Activated T-cell treated with anti-CD3 and anti-CD28 coated beads, Interleukin-2, amount 50 U/mL, for 4 hours (primary cell): Measurements from ENCODE around the gene TIMM23. TPM values are rescaled to one million over a fixed set of nuclear protein-coding genes. Genes with fewer than 3 reads are reported as not detected.

Source experiments
- ATAC-seq, 2 donors: fragments of 200-7000 bp; cut with Tn5 transposase; one replicate each; pipeline ENCODE4 v1.10.0; 2021
- DNase-seq: peaks from one replicate; pipeline ENCODE4 v3.0.0-alpha.2; 2020
- H3K27me3 Mint-ChIP-seq: one replicate; pipeline ENCODE4 v1.8.0; 2021; ENCODE audit warnings: low read depth, mixed read lengths
- H3K36me3 Mint-ChIP-seq: one replicate; pipeline ENCODE4 v1.8.0; 2022; ENCODE audit warnings: mixed read lengths; ENCODE audit not compliant: insufficient read depth
- H3K4me1 Mint-ChIP-seq: one replicate; pipeline ENCODE4 v1.8.0; 2021; ENCODE audit warnings: low read depth, mixed read lengths
- H3K4me3 Mint-ChIP-seq: one replicate; pipeline ENCODE4 v1.8.0; 2021; ENCODE audit warnings: mild to moderate bottlenecking, moderate library complexity, mixed read lengths
- H3K9me3 Mint-ChIP-seq: one replicate; pipeline ENCODE4 v1.8.0; 2021; ENCODE audit warnings: mixed read lengths
- total RNA-seq, 3 donors: library from RNA; stranded (reverse); gene quantifications; one replicate each; pipeline ENCODE4 v1.2.1, GENCODE V29; 2021

Gene TIMM23
- total RNA-seq, 3 donors from 2014 or later: 125 to 129 (median 125) TPM

DNA sequence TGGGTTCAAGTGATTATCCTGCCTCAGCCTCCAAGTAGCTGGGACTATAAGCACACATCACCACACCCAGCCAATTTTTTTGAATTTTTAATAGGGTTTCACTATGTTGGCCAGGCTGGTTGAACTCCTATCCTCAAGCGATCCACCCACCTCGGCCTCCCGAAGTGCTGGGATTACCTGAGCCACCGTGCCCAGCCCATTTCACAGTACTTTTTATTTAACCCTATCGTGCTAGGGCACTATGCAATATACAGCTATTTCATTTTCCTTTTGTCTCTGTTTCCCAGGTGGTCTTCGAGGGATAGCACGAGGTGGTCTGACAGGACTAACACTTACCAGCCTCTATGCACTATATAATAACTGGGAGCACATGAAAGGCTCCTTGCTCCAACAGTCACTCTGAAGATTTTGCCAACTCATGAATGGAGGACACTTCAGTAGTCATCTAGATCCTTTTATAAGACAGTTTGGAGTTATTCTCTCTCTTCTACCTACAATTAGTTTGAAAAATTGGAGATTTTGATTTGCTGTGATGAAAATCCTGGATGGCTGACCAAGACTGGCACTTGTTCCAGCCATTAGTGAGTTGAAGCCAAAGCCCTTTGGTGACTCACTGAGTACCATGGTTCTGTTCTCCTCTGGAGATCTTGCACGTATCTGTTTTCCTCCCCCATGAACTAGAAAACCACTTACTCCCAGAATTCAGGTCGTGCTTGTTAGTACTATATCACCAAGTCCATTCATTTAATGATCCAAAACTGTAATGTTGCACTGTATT is 30.8 kb downstream of the TIMM23 start:
- Mint-ChIP-seq H3K9me3 (peaks cover 8% of the 10 kb centered on the region), H3K36me3 (peaks cover 36% of the 10 kb centered on the region), H3K27me3 (no peaks in the 10 kb centered on the region), H3K4me3 (no peak overlapping the region), H3K4me1 (peaks cover 1% of the 10 kb centered on the region)
- no peak for ATAC-seq
- DNase-seq: no peak

DNA sequence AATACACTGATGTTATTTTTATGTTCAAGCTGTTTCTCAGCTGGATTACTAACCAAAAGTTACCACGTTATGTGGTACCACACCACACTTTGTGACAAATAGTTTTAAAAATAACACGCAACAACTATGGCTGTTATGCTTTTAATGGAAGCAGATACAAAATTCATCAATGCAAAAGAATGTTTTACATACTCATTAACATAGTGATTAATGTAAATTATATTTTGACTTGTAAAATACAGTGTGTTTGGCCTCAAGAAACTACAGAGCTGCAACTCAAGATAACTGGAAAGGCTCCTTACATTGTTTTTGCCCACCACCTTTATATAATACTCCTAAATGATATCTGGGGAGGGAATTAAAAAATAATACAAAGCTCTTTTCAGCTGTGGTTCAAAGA is 32.7 kb downstream of the TIMM23 start:
- H3K36me3 Mint-ChIP-seq: peaks cover 32% of the 10 kb centered on the region
- DNase-seq (no peak), ATAC-seq (no peak)
- no peaks in the 10 kb centered on the region for H3K27me3 Mint-ChIP-seq
- no peaks in the 10 kb centered on the region for H3K4me1 Mint-ChIP-seq
- no peak overlapping the region for H3K4me3 Mint-ChIP-seq
- no peaks in the 10 kb centered on the region for H3K9me3 Mint-ChIP-seq

DNA sequence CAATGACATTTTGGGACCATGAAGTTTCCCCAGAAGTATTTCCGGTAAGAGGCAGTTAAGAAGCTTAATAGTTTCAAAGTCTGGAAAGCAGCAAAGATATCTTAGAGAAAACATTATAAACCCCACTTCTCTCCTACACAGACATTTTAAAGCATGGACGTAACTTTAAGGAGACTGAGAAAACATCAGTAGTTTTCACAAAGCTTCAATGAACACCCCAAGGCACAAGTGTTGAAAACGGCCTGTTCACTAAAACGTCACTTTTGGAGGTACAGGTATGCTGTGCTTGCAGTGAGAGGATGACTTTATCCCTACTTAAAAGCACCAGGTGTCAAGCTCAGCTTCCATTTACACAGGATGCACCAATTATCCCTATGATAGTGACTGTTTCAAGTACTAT is 33.1 kb downstream of the TIMM23 start:
- ATAC-seq: no peak
- no peak overlapping the region for H3K4me3 Mint-ChIP-seq
- H3K36me3 Mint-ChIP-seq: peaks cover 34% of the 10 kb centered on the region
- no peaks in the 10 kb centered on the region for H3K4me1 Mint-ChIP-seq
- no peaks in the 10 kb centered on the region for H3K9me3 Mint-ChIP-seq
- DNase-seq: no peak
- no peaks in the 10 kb centered on the region for H3K27me3 Mint-ChIP-seq

DNA sequence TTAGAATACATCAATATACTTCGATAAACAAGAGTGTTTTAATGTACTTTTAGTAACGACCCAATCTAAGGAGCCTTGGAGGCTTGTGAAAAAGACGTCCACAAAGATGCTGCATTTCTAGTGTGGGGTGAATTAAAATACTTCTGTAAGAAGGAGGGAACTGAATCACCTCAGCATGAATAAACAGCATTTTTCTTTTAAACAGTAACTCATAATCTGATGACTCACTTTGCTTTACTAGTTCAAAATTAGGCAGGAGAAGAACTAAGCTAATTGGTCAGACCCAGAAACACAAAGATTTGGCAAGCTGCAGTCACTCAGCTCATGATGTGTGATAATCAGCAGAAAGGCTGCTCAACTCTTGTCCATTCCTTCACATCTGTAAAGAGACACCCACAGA is 33.9 kb downstream of the TIMM23 start:
- Mint-ChIP-seq H3K4me1 (no peaks in the 10 kb centered on the region), H3K36me3 (peaks cover 37% of the 10 kb centered on the region), H3K9me3 (no peaks in the 10 kb centered on the region), H3K4me3 (no peak overlapping the region), H3K27me3 (no peaks in the 10 kb centered on the region)
- ATAC-seq (no peak), DNase-seq (no peak)

DNA sequence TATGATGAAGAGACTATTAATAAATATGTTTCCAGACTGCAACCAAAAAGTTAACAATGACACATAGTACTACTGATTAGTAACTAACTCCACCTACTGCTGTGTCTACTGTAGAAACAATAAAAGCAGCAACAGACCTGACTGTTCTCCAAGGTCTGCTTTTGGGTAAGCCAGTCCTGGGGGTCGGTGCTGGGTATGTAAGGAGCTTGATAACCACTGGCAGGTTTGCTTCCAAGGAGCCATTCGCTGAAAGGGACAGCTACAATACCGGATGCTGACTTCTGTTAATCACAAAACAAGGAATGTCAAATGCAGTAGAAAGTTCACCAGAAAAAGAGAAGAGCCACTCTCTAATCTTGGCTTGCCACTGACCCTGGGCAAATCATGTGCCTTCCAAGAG is 40.5 kb downstream of the TIMM23 start:
- Mint-ChIP-seq H3K4me1 (peaks cover 13% of the 10 kb centered on the region), H3K4me3 (no peak overlapping the region), H3K9me3 (no peaks in the 10 kb centered on the region), H3K27me3 (no peaks in the 10 kb centered on the region), H3K36me3 (peaks cover 33% of the 10 kb centered on the region)
- ATAC-seq: no peak
- no peak for DNase-seq

DNA sequence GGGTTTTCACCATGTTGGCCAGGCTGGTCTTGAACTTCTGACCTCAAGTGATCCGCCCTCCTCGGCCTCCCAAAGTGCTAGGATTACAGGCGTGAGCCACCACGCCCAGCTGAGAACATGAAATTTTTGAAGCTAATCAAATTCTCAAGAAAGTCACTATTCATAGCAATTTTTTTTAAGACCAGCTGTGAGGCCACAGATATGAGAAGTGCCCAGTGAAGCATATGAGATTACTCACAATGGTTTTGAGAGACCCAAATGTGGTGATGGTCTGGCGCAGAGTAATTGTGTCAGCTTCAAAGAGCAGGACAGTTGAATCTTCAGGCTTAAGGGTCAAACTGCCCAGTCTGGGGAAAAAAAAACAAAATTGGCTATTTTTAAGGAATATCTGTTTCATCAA is 41.9 kb downstream of the TIMM23 start:
- DNase-seq: no peak
- H3K4me3 Mint-ChIP-seq: no peak overlapping the region
- no peaks in the 10 kb centered on the region for H3K9me3 Mint-ChIP-seq
- peaks cover 24% of the 10 kb centered on the region for H3K36me3 Mint-ChIP-seq
- ATAC-seq: no peak
- H3K4me1 Mint-ChIP-seq: peaks cover 27% of the 10 kb centered on the region
- no peaks in the 10 kb centered on the region for H3K27me3 Mint-ChIP-seq

DNA sequence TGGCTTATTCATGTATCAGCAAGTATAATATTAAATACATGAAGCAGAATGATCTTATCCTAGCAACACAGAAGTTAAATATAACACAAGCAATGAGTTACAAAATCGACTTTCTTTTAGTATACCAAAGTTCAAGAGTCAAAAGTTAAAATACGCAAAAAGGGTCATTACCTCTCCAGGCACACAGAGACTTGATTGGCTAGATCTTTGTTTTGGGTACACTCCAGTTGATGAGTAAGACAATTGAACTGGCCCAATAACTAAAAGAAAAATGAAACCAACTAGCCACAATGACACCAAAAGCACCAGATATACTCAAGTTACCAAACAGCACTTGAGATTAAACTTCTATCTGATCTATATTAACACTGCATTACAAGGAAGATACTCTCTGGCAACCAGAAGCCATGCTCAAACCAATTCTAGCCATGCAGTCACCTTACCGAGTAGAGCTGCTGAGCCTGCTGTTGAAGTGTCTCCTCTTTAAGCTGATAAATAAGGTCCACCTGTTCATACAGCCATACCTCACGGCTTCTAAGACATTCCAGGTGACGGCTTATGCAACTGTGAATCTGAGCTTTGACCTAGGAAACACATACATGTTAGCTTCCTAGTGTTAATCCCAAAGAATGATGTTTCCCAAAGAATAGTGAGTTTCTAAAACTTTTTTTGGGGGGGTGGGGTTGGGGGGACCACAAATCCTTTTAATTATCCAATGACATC is 42.6 kb downstream of the TIMM23 start:
- H3K27me3 Mint-ChIP-seq: no peaks in the 10 kb centered on the region
- no peak overlapping the region for H3K4me3 Mint-ChIP-seq
- H3K9me3 Mint-ChIP-seq: no peaks in the 10 kb centered on the region
- peaks cover 23% of the 10 kb centered on the region for H3K36me3 Mint-ChIP-seq
- peaks cover 33% of the 10 kb centered on the region for H3K4me1 Mint-ChIP-seq
- ATAC-seq (peak in 1 of 2 donors; percentile 18), DNase-seq (no peak)

DNA sequence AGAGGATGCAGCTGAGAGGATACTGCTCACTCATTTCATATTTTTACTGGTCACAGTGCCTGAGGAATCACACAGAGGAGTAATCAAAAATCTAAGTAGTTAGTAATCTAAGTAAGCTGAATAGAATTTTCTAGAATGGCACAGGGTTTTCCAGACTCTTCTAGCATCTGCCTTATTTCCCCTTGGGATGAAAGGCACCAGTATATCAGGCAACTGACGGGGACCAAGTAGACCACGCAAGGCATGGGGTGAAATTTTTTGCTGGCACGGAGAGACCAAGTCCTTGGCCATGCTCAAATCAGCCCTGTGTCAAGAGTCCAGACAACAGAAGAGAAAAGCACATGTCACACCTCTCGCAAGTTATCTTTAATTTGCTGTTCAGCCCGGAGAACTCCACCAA is 43.9 kb downstream of the TIMM23 start:
- H3K36me3 Mint-ChIP-seq: peaks cover 14% of the 10 kb centered on the region
- DNase-seq: no peak
- peaks cover 44% of the 10 kb centered on the region for H3K4me1 Mint-ChIP-seq
- no peaks in the 10 kb centered on the region for H3K9me3 Mint-ChIP-seq
- no peak overlapping the region for H3K4me3 Mint-ChIP-seq
- no peaks in the 10 kb centered on the region for H3K27me3 Mint-ChIP-seq
- no peak for ATAC-seq

DNA sequence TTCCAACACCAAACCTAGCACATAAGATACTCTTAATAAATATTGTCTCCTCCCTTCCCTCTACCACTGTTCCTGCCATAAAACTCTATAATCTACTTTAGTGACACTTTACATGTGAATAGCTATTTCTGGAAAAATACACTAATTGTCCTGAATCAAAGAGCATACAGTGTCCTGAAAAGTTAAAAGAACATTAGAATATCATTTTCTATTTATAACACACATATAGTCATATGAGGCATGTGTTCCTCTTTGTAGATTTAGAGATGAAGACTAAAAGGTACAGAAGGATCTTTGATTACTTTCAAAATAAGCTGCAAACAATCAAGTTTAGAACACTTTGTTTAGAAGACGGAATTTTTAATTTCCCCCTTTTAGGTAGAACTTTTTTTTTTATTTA is 44.5 kb downstream of the TIMM23 start:
- no peaks in the 10 kb centered on the region for H3K27me3 Mint-ChIP-seq
- ATAC-seq: no peak
- no peaks in the 10 kb centered on the region for H3K9me3 Mint-ChIP-seq
- no peak overlapping the region for H3K4me3 Mint-ChIP-seq
- DNase-seq: no peak
- peaks cover 14% of the 10 kb centered on the region for H3K36me3 Mint-ChIP-seq
- peaks cover 49% of the 10 kb centered on the region for H3K4me1 Mint-ChIP-seq

DNA sequence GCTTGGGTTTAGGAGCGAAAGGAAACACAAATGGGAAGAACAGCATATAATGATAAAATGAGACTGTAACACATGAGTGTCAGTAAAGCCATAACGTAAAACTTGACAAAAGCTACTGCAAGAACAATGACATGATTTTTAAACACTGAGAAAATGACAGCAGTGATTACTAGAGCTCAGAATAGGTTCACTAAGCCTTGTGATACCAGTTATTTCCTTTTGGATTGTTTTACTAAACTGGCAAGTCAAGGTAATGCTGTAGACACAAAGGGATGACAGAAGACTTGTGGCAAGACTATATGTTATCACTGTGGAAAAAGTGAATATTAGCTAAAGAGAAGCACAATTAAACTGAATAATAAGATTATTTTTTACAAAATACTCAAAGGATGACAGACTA is 45.4 kb downstream of the TIMM23 start:
- no peak for ATAC-seq
- Mint-ChIP-seq H3K4me1 (peaks cover 52% of the 10 kb centered on the region), H3K27me3 (no peaks in the 10 kb centered on the region)

DNA sequence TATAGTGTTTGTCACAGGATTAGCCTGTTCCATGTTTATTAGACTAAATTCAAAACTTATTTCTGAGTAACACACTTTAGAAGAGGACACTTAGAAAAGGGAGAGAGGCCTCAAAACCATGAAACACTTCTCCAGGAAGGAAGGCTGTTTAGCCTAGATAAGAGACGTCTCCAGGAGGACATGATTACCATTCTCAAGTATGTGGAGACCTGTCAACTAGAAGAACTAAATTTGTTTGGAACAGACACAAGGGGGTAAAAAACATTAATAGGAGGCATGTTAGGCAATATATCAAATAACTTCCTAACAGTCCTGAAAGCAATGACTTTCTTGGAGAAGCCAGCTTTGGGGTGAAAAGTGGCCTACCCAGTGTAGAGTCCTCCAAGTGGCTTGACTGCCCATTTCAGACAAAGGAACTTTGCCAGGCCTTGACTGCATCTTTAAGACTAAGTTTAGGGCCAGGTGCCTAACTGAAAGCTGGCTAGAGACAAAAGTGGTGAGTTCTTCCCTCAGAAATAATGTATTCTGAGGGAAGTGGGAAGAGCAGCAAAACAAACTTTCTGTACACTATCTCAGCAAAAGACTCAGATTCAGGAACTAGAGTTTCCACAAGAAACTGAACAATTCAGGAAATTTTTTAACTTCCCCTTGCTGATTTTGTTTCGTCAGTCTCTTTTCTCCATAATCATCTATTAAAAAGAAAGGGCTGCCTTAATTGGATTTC is 46.3 kb downstream of the TIMM23 start:
- H3K9me3 Mint-ChIP-seq: no peaks in the 10 kb centered on the region
- no peak for DNase-seq
- H3K4me3 Mint-ChIP-seq: no peak overlapping the region
- no peak for ATAC-seq
- H3K4me1 Mint-ChIP-seq: peaks cover 58% of the 10 kb centered on the region
- peaks cover 10% of the 10 kb centered on the region for H3K36me3 Mint-ChIP-seq
- H3K27me3 Mint-ChIP-seq: no peaks in the 10 kb centered on the region

More for the DNA sequence above, 45.4 kb downstream of the TIMM23 start:
- H3K36me3 Mint-ChIP-seq: peaks cover 10% of the 10 kb centered on the region
- H3K9me3 Mint-ChIP-seq: no peaks in the 10 kb centered on the region
- no peak for DNase-seq
- H3K4me3 Mint-ChIP-seq: no peak overlapping the region

DNA sequence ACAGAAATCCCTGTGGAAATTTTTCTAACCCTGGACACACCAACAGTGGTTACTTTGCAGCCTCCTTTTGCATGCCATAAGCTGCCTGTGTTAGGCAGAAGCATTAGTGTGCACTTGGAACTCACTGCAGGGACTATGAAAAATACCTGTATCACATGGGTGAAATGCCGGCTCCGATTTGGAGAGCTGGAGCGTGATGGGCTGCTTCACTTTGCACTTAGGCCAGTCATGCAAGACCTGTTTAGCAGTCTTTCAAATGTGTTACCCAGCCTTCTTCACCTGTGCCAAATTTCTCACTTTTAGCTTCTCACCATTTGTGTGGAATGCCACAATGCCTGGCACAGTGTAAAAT is 46.9 kb downstream of the TIMM23 start:
- Mint-ChIP-seq H3K27me3 (no peaks in the 10 kb centered on the region), H3K4me1 (peaks cover 64% of the 10 kb centered on the region), H3K4me3 (no peak overlapping the region), H3K36me3 (peaks cover 9% of the 10 kb centered on the region), H3K9me3 (no peaks in the 10 kb centered on the region)
- DNase-seq: no peak
- ATAC-seq: no peak

DNA sequence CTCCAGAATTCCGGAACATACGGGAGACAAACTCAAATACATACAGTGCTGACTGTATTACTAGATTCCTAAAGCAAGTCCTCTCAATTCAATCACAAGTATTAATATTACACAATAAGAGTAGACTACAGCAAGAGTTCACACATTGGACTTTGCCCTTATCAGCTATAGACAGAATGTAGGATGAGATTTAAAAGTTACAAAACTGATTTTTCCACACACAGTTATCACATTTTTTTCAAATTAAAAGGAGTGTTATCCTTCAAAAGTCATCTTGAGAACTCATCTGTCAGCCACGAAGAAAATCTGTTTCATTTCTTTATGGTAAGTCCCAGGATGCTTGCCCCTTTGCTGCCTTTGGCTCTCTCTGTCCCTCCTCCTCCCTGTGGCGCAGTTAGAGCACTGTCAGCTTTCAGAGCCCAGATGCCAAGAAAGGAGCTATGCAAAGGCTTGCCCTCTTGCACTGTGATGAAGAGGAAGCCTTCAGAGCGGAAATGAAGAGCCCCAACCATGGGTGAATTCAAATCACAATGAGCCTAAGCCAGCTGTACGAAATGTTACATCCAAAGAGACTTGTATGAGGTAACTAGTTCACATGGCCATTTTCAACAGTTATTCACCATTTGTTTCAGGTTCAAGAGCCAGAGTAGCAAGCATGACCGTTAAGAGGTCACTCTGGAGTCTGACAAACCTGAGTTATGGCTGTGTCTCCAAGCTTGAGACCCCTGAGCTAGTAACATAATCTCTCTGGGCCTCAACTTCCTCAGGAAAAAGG is 47.5 kb downstream of the TIMM23 start:
- H3K4me3 Mint-ChIP-seq: no peak overlapping the region
- H3K27me3 Mint-ChIP-seq: no peaks in the 10 kb centered on the region
- ATAC-seq (no peak), DNase-seq (no peak)
- H3K36me3 Mint-ChIP-seq: peaks cover 3% of the 10 kb centered on the region
- peaks cover 68% of the 10 kb centered on the region for H3K4me1 Mint-ChIP-seq
- no peaks in the 10 kb centered on the region for H3K9me3 Mint-ChIP-seq

DNA sequence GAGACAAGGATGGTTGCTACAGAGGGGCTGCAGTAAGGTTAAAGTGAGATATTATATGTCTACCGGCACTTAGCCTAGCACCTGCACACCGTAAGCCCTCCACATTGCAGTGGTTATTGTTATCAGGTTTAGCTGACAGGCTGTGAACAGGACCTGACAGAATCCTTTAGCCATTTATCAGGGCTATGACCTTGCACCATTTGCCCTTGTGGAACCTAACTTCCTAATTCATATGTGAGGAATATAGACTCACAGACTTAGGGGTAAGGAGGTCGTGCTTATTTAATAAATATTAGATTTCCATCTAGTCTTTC is 48.0 kb downstream of the TIMM23 start:
- DNase-seq: no peak
- H3K4me1 Mint-ChIP-seq: peaks cover 72% of the 10 kb centered on the region
- no peaks in the 10 kb centered on the region for H3K27me3 Mint-ChIP-seq
- ATAC-seq: no peak
- no peaks in the 10 kb centered on the region for H3K9me3 Mint-ChIP-seq
- no peak overlapping the region for H3K4me3 Mint-ChIP-seq
- no peaks in the 10 kb centered on the region for H3K36me3 Mint-ChIP-seq
